Stimulated activated naive B cell treated with anti-CD40 and anti-IgM and Interleukin-4, amounts not matched to agents 10 μg/mL and 1 μg/mL and 100 μg/mL, for 72 hours (primary cell): Measurements from ENCODE around the gene ZSCAN1.
A peak's percentile ranks its signal among the peaks of the same experiment; 100 is the strongest.

Experiments
- ATAC-seq, 2 donors: fragments of 150-1000 bp; cut with Tn5 transposase; replicated peaks; 2 replicates each; pipeline ENCODE4 v1.10.0; 2021; ENCODE audit warnings: moderate library complexity in 1 of 2
- DNase-seq: peaks from one replicate; pipeline ENCODE4 v3.0.0; 2021
- H3K27ac Mint-ChIP-seq: one replicate; pipeline ENCODE4 v1.8.0; 2022; ENCODE audit warnings: mild to moderate bottlenecking, mixed read lengths
- H3K27me3 Mint-ChIP-seq, 2 donors: one replicate each; pipeline ENCODE4 v1.8.0; 2022; ENCODE audit warnings: mixed read lengths in 2 of 2
- H3K36me3 Mint-ChIP-seq, 2 donors: one replicate each; pipeline ENCODE4 v1.8.0; 2022; ENCODE audit warnings: mixed read lengths in 2 of 2, mild to moderate bottlenecking in 1 of 2
- H3K4me1 Mint-ChIP-seq, 2 donors: one replicate each; pipeline ENCODE4 v1.8.0; 2022; ENCODE audit warnings: mixed read lengths in 2 of 2, mild to moderate bottlenecking in 1 of 2
- H3K4me3 Mint-ChIP-seq, 2 donors: one replicate each; pipeline ENCODE4 v1.8.0; 2022; ENCODE audit warnings: mild to moderate bottlenecking in 2 of 2, mixed read lengths in 2 of 2, moderate library complexity in 1 of 2
- H3K9me3 Mint-ChIP-seq, 2 donors: one replicate each; pipeline ENCODE4 v1.8.0; 2022; ENCODE audit warnings: mixed read lengths in 2 of 2, mild to moderate bottlenecking in 1 of 2

Gene ZSCAN1

GRCh38 chr19:58067240-58067912 is 33.6 kb downstream of the ZSCAN1 start:
- no peaks in the 10 kb centered on the region for H3K4me1 Mint-ChIP-seq
- DNase-seq: no peak
- ATAC-seq: no peak
- no peaks in the 10 kb centered on the region for H3K27me3 Mint-ChIP-seq
- no peak overlapping the region for H3K4me3 Mint-ChIP-seq
- peak overlapping the region; percentile 74 for H3K27ac Mint-ChIP-seq
- H3K36me3 Mint-ChIP-seq: peaks cover 75 to 85% of the 10 kb centered on the region in 2 donors
- peaks cover 41 to 47% of the 10 kb centered on the region in 2 donors for H3K9me3 Mint-ChIP-seq

DNA sequence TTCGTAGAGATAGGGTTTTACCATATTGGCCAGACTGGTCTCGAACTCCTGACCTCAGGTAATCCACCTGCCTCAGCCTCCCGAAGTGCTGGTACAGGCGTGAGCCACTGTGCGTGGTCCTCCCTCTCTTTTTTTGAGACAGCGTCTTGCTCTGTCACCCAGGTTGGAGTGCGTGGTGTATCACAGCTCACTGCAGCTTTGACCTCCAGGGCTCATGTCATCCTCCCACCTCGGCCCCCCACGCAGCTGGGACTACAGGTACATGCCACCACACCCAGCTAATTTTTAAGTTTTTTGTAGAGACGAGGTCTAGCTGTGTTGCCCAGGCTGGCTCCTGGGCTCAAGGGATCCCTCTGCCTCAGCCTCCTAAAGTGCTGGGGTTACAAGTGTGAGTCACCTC is 46.0 kb downstream of the ZSCAN1 start:
- no peaks in the 10 kb centered on the region for H3K27me3 Mint-ChIP-seq
- peaks cover 16 to 20% of the 10 kb centered on the region in 2 donors for H3K9me3 Mint-ChIP-seq
- ATAC-seq (no peak), DNase-seq (no peak)
- H3K27ac Mint-ChIP-seq: no peak overlapping the region
- no peak overlapping the region for H3K4me3 Mint-ChIP-seq
- H3K4me1 Mint-ChIP-seq: no peaks in the 10 kb centered on the region
- peaks cover 40 to 62% of the 10 kb centered on the region in 2 donors for H3K36me3 Mint-ChIP-seq

GRCh38 chr19:58083021-58083420 is 49.2 kb downstream of the ZSCAN1 start:
- H3K9me3 Mint-ChIP-seq: peaks cover 16 to 19% of the 10 kb centered on the region in 2 donors
- no peaks in the 10 kb centered on the region for H3K27me3 Mint-ChIP-seq
- no peak overlapping the region for H3K4me3 Mint-ChIP-seq
- peaks cover 61 to 69% of the 10 kb centered on the region in 2 donors for H3K36me3 Mint-ChIP-seq
- H3K4me1 Mint-ChIP-seq: no peaks in the 10 kb centered on the region
- no peak overlapping the region for H3K27ac Mint-ChIP-seq
- DNase-seq (no peak), ATAC-seq (no peak)

DNA sequence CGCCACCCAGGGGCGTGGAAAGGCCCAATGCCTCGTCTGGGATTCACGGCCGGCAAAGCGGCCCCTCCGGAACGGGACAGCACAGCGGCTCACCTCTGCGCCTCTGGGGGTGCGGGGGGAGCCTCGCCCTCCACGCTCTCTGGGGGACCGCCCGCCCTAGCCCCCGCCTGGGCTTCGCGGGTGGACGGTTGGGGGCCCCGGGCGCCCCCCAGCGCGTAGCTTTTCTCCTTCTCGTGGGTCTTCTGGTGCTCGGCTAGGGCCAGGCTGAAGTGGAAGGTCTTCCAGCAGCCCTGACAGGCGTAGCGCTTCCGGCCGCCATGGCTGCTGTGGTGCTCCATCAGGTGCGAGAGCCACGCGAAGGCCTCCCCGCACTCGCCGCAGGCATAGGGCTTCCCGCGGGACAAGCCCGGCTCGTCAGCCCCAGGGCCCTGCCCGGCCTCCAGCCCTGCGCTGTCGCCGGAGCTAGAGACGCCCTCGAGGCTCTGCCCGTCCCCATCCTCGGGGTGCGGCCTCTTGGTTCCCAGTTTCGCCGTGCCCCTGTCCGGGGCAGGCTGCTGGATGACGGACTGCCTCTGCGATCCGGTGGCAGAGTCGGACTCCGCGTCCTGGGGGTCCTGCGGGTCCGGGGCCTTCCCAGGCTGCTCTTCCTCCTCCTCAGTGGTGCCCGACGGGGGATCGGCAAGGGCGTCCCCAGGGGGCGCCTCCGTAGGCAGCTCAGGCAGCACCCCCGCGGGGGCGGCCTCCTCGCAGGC is 50.9 kb downstream of the ZSCAN1 start:
- Mint-ChIP-seq H3K27me3 (no peaks in the 10 kb centered on the region), H3K27ac (no peak overlapping the region), H3K4me3 (no peak overlapping the region), H3K9me3 (peaks cover 16 to 17% of the 10 kb centered on the region in 2 donors), H3K36me3 (peaks cover 69 to 75% of the 10 kb centered on the region in 2 donors), H3K4me1 (no peaks in the 10 kb centered on the region)
- ATAC-seq (no peak), DNase-seq (no peak)

- Mint-ChIP-seq H3K27me3 (no peaks in the 10 kb centered on the region), H3K4me3 (no peak overlapping the region), H3K27ac (no peak overlapping the region), H3K4me1 (no peaks in the 10 kb centered on the region), H3K9me3 (peaks cover 10 to 14% of the 10 kb centered on the region in 2 donors), H3K36me3 (peaks cover 66 to 73% of the 10 kb centered on the region in 2 donors)
- ATAC-seq (no peak), DNase-seq (no peak)
These were observed 51.6 kb downstream of the ZSCAN1 start for GRCh38 chr19:58085348-58085875.

- ATAC-seq (no peak), DNase-seq (no peak)
- Mint-ChIP-seq H3K27ac (no peak overlapping the region), H3K36me3 (peaks cover 64 to 65% of the 10 kb centered on the region in 2 donors), H3K4me3 (no peak overlapping the region), H3K9me3 (peaks cover 3 to 5% of the 10 kb centered on the region in 2 donors), H3K27me3 (no peaks in the 10 kb centered on the region), H3K4me1 (peaks cover 0 to 6% of the 10 kb centered on the region in 2 donors)
These were observed 53.2 kb downstream of the ZSCAN1 start for GRCh38 chr19:58086825-58087710.

DNA sequence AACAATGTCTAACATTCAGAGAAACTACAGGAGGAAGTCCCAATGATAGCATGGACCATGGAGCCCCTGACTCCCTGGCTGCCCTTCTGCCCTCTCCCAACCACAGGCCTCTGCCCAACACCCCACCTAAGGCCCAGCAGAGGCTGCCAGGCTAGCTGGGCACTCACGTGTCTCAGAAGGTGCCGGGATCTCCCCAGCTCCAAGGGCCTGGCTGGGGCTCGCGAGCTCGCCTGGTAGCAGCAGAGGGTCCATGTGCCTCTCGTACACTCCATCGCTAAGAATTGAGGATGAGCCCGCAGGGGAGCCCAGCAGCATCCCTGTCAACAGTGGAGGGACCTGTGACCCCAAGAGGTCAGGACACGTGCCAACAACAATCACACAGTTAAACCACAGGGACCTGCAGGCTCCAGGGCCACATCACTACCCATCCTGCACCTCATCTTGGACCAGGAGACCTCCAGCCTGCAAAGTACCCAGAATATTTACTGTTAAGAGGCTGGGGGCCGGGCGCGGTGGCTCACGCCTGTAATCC is 54.8 kb downstream of the ZSCAN1 start:
- DNase-seq: no peak
- Mint-ChIP-seq H3K4me1 (peaks cover 3 to 7% of the 10 kb centered on the region in 2 donors), H3K4me3 (no peak overlapping the region), H3K9me3 (peaks cover 6 to 7% of the 10 kb centered on the region in 2 donors), H3K36me3 (peaks cover 63 to 65% of the 10 kb centered on the region in 2 donors), H3K27ac (no peak overlapping the region), H3K27me3 (no peaks in the 10 kb centered on the region)
- no peak for ATAC-seq

DNA sequence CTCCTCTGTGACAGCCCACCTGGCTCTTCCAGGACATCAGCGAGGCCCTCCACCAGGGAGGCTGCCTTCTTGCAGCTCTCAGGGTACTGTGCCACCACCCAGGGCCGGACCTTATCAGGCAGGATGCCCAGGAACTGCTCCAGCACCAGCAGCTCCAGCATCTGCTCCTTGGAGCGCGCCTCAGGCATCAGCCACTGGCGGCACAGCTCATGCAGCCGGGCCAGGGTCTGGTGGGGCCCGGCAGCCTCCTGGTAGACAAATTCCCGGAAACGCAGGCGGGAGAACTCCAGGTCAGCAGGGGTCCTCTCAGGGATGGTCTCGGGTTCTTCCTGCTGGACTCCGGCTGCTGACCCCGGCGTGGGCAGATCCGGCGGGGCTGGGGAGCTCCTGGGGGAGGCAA is 56.0 kb downstream of the ZSCAN1 start:
- Mint-ChIP-seq H3K4me3 (no peak overlapping the region), H3K27me3 (no peaks in the 10 kb centered on the region), H3K9me3 (peaks cover 3 to 4% of the 10 kb centered on the region in 2 donors), H3K36me3 (peaks cover 54 to 58% of the 10 kb centered on the region in 2 donors), H3K4me1 (peaks cover 4 to 7% of the 10 kb centered on the region in 2 donors), H3K27ac (peak overlapping the region; percentile 20)
- DNase-seq (no peak), ATAC-seq (no peak)

GRCh38 chr19:58091251-58091995 is 57.6 kb downstream of the ZSCAN1 start:
- no peak overlapping the region for H3K27ac Mint-ChIP-seq
- H3K4me1 Mint-ChIP-seq: peaks cover 9 to 17% of the 10 kb centered on the region in 2 donors
- H3K27me3 Mint-ChIP-seq: no peaks in the 10 kb centered on the region
- ATAC-seq: no peak
- DNase-seq: no peak
- peaks cover 3 to 4% of the 10 kb centered on the region in 2 donors for H3K9me3 Mint-ChIP-seq
- peaks cover 51 to 55% of the 10 kb centered on the region in 2 donors for H3K36me3 Mint-ChIP-seq
- no peak overlapping the region for H3K4me3 Mint-ChIP-seq

DNA sequence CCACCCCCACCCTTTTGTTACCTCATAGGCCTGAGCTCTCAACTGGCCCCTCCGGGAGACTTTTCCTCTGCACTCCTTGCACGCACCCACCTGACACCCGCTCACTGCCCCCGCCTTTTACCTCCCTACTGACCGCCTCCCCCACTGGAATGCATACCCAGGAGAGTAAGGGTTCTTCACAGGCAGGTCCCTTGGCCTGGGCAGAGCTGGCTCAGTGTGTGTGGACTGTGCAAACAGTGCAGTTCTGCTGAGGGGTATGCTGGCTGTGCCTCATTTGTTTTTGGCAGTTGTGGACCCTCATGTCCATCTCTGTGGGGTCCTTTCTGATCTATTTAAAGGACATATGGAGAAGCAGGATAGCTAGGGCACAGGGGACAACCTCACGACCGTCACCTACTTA is 59.2 kb downstream of the ZSCAN1 start:
- no peaks in the 10 kb centered on the region for H3K27me3 Mint-ChIP-seq
- H3K36me3 Mint-ChIP-seq: peaks cover 38 to 54% of the 10 kb centered on the region in 2 donors
- DNase-seq (no peak), ATAC-seq (no peak)
- peaks cover 3 to 4% of the 10 kb centered on the region in 2 donors for H3K9me3 Mint-ChIP-seq
- H3K4me1 Mint-ChIP-seq: peaks cover 15 to 30% of the 10 kb centered on the region in 2 donors
- H3K4me3 Mint-ChIP-seq: no peak overlapping the region
- no peak overlapping the region for H3K27ac Mint-ChIP-seq

DNA sequence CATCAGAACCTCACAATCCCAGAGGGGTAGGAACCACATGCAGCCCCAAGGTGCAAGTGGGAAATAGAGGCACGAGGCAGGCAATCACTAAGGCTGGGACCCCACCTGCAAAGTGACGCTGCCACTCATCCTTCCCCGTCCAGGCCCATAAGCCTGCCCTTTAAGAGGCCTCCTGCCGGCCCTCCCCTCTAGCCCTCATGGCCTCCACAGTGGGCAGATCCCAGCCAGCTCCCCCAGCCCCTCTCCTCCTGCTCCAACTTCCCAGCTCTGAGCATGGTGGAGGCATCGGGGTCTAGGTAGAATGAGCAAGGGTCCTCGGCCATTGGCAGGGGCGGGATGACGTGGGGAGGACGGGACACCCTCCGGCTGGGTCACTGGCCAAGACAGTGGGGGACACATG is 61.5 kb downstream of the ZSCAN1 start:
- Mint-ChIP-seq H3K4me3 (no peak overlapping the region), H3K36me3 (peaks cover 25 to 44% of the 10 kb centered on the region in 2 donors), H3K27me3 (no peaks in the 10 kb centered on the region), H3K4me1 (peaks cover 21 to 38% of the 10 kb centered on the region in 2 donors), H3K9me3 (peaks cover 3 to 4% of the 10 kb centered on the region in 2 donors), H3K27ac (no peak overlapping the region)
- no peak for DNase-seq
- ATAC-seq: no peak

- H3K27ac Mint-ChIP-seq: peak overlapping the region; percentile 99
- ATAC-seq (no peak), DNase-seq (no peak)
- peaks cover 23 to 40% of the 10 kb centered on the region in 2 donors for H3K36me3 Mint-ChIP-seq
- H3K27me3 Mint-ChIP-seq: no peaks in the 10 kb centered on the region
- H3K4me3 Mint-ChIP-seq: peak overlapping the region; percentile 85 to 89
- peaks cover 21 to 35% of the 10 kb centered on the region in 2 donors for H3K4me1 Mint-ChIP-seq
- H3K9me3 Mint-ChIP-seq: peaks cover 3 to 4% of the 10 kb centered on the region in 2 donors
These were observed 63.1 kb downstream of the ZSCAN1 start for GRCh38 chr19:58096884-58097283.

GRCh38 chr19:58097349-58097748 is 63.5 kb downstream of the ZSCAN1 start:
- H3K36me3 Mint-ChIP-seq: peaks cover 19 to 37% of the 10 kb centered on the region in 2 donors
- peaks cover 21 to 31% of the 10 kb centered on the region in 2 donors for H3K4me1 Mint-ChIP-seq
- H3K27me3 Mint-ChIP-seq: no peaks in the 10 kb centered on the region
- peak overlapping the region; percentile 99 for H3K27ac Mint-ChIP-seq
- peaks cover 4% of the 10 kb centered on the region in 2 donors for H3K9me3 Mint-ChIP-seq
- ATAC-seq (no peak), DNase-seq (no peak)
- peak overlapping the region; percentile 85 to 89 for H3K4me3 Mint-ChIP-seq
